ENCODE results near the gene DDX53. TPM values are rescaled to one million over a fixed set of nuclear protein-coding genes. Genes with fewer than 3 reads are reported as not detected.

Gene DDX53
- total RNA-seq, 1 donor from 2014 or later, result not detected

DNA sequence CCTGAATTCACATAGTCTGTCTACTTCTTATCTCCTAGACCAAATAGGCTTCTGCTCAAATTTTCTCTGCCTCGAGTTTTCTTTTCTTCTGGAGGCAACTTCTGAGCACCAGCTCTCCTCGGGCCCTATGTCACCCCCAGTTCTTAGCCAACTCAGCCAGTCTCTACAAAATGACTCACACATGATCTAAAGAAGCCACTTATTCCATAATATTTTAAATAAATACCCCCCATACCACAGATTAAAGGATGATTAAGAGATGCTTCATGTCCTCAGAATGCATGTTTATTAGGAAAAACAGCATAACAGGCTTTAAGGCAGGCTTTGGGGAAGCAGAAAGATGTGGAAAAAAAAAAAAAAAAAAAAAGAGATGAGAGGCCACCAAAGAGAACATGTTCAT is 36.6 kb upstream of the DDX53 start:
- no peak overlapping the region for H3K4me3 Mint-ChIP-seq
- H3K9me3 Mint-ChIP-seq, result no peaks in the 10 kb centered on the region
- H3K27ac Mint-ChIP-seq, result no peak overlapping the region
- no peaks in the 10 kb centered on the region for H3K27me3 Mint-ChIP-seq
- DNase-seq (ENCODE audit: extremely low spot score, unreplicated experiment), result no peak
- no peaks in the 10 kb centered on the region for H3K4me1 Mint-ChIP-seq (ENCODE audit: unreplicated experiment)
- TF ChIP-seq, protein P1, sequence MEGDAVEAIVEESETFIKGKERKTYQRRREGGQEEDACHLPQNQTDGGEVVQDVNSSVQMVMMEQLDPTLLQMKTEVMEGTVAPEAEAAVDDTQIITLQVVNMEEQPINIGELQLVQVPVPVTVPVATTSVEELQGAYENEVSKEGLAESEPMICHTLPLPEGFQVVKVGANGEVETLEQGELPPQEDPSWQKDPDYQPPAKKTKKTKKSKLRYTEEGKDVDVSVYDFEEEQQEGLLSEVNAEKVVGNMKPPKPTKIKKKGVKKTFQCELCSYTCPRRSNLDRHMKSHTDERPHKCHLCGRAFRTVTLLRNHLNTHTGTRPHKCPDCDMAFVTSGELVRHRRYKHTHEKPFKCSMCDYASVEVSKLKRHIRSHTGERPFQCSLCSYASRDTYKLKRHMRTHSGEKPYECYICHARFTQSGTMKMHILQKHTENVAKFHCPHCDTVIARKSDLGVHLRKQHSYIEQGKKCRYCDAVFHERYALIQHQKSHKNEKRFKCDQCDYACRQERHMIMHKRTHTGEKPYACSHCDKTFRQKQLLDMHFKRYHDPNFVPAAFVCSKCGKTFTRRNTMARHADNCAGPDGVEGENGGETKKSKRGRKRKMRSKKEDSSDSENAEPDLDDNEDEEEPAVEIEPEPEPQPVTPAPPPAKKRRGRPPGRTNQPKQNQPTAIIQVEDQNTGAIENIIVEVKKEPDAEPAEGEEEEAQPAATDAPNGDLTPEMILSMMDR (conservative IDR thresholded peaks at IDR 0.05), result no peak
- no peaks in the 10 kb centered on the region for H3K36me3 Mint-ChIP-seq

DNA sequence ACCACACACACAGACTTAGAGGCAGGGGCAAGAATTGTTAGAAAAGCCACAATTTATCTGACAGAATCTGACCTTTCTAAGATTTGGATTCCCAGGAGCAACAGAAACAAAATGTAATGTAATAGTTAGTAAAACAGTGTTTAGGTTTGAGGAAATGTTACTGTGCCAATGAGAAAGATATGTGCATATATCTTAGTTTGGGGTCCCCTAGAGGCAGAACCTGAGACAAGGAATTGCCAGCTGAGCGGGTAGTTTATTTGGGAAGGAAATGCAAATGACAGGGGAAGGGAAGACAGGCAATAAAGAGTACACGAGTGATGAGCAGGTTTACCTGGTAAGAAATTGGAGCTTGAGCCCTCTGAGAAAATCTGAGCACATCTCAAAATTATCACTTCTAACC is 31.3 kb upstream of the DDX53 start:
- H3K4me3 Mint-ChIP-seq, result no peak overlapping the region

DNA sequence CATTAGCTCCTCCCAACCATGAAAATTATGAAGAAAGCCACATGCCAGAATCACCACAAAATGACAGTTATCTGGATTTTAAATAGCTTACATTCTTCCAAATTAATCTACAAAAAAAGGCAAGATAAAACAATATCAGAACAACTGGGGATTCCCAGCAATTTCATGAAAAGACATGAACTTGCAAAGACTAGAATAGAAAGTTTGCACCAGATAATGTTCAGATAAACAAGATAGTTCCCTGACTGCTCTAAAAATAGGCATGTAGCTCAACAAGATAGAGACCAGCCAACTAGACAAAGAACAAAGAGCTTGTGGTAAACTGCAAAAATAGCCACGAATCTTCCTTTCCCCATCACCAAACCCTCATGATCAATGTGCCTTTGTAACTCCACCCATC is 30.3 kb upstream of the DDX53 start:
- no peaks in the 10 kb centered on the region for H3K36me3 Mint-ChIP-seq
- DNase-seq (ENCODE audit: extremely low spot score, unreplicated experiment), result no peak
- TF ChIP-seq, protein P1 (conservative IDR thresholded peaks at IDR 0.05), result no peak
- no peaks in the 10 kb centered on the region for H3K4me1 Mint-ChIP-seq (ENCODE audit: unreplicated experiment)
- no peak overlapping the region for H3K4me3 Mint-ChIP-seq
- H3K27me3 Mint-ChIP-seq, result no peaks in the 10 kb centered on the region
- H3K9me3 Mint-ChIP-seq, result peaks cover 5% of the 10 kb centered on the region
- no peak overlapping the region for H3K27ac Mint-ChIP-seq

More for the DNA sequence above, 31.3 kb upstream of the DDX53 start:
- Mint-ChIP-seq H3K27me3 (no peaks in the 10 kb centered on the region), H3K36me3 (no peaks in the 10 kb centered on the region), H3K27ac (no peak overlapping the region), H3K4me1 (ENCODE audit: unreplicated experiment) (no peaks in the 10 kb centered on the region), H3K9me3 (peaks cover 5% of the 10 kb centered on the region)
- TF ChIP-seq, protein P1 (conservative IDR thresholded peaks at IDR 0.05), result no peak
- no peak for DNase-seq (ENCODE audit: extremely low spot score, unreplicated experiment)

DNA sequence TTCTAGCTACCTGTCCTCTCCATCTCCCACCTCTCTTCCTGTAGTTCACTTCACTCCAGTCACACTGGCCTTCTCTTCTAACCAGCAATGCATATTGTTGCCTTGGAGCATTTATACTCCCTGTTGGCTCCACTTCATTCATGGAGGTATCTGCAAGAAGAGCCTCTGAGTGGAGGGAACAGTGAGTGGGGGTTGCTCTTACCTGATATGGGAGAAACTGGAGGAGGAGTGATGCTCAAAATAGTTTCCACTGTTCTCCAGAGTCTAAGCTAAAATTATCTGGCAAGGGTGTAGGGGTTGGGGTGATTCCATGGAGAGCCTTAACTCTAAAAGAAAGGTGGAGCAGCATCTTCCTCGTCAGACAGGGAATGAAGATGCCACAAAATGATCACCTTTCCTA is 28.9 kb upstream of the DDX53 start:
- Mint-ChIP-seq H3K36me3 (no peaks in the 10 kb centered on the region), H3K27me3 (no peaks in the 10 kb centered on the region), H3K4me3 (no peak overlapping the region), H3K27ac (no peak overlapping the region), H3K4me1 (ENCODE audit: unreplicated experiment) (no peaks in the 10 kb centered on the region), H3K9me3 (peaks cover 5% of the 10 kb centered on the region)
- TF ChIP-seq, protein P1 (conservative IDR thresholded peaks at IDR 0.05), result no peak
- no peak for DNase-seq (ENCODE audit: extremely low spot score, unreplicated experiment)

DNA sequence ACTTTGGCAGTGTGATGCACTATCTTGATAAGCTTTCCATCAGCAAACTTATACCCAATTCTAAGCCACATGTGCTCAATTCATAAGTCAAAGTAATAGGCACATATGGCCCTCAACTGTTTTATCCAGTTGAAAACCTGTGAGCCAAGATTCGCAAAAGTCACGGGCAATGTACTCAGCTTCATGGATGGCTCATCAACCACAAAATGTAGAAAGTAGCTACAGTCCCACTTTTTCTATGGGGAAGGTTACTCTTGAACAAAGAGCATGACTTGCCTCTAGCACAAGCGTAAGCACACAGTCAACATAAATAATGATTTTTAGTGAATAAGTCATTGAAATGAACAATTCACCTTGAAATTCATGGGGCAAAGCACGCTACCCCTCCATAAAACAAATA is 25.1 kb upstream of the DDX53 start:
- Mint-ChIP-seq H3K9me3 (no peaks in the 10 kb centered on the region), H3K4me1 (ENCODE audit: unreplicated experiment) (no peaks in the 10 kb centered on the region), H3K27ac (no peak overlapping the region), H3K36me3 (no peaks in the 10 kb centered on the region), H3K4me3 (no peak overlapping the region), H3K27me3 (no peaks in the 10 kb centered on the region)
- TF ChIP-seq, protein P1 (conservative IDR thresholded peaks at IDR 0.05), result no peak
- no peak for DNase-seq (ENCODE audit: extremely low spot score, unreplicated experiment)

DNA sequence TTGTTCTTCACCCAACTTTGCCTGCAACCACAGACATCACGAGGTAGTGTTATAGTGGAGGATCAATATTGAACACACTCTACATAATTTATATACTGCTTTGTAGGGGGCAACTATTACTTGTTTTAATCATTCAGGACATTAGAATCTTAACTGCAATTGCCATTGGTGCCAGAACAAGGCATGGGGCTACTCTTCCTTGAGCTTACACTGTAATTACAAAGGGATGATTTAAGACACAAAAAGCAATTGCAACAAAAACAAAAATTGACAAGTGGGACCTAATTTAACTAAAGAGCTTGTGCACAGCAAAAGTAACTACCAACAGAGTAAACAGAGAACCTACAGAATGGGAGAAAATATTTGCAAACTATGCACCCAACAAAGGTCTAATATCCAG is 24.0 kb upstream of the DDX53 start:
- Mint-ChIP-seq H3K27me3 (no peaks in the 10 kb centered on the region), H3K9me3 (no peaks in the 10 kb centered on the region), H3K27ac (no peak overlapping the region), H3K36me3 (no peaks in the 10 kb centered on the region), H3K4me1 (ENCODE audit: unreplicated experiment) (no peaks in the 10 kb centered on the region), H3K4me3 (no peak overlapping the region)
- TF ChIP-seq, protein P1 (conservative IDR thresholded peaks at IDR 0.05), result no peak
- no peak for DNase-seq (ENCODE audit: extremely low spot score, unreplicated experiment)
